Tibial artery (tissue), 4 donors: Measurements from ENCODE around the gene PKD1L1.
A peak's percentile ranks its signal among the peaks of the same experiment; 100 is the strongest.
"Not testable (repeated sequence)": the region's sequence is repeated elsewhere in the genome, so short reads cannot be mapped to it uniquely, and the experiment has no call there.

Experiments
- DNase-seq, 2 donors: peaks; one replicate each; pipeline ENCODE4 v3.0.0-alpha.2; 2019
- H3K27ac ChIP-seq, 2 donors: fragments of 200-600 bp; sonication (generic) in 1 of 2; 1 replicate in 1 of 2; 2 replicates in 1 of 2; pipeline ENCODE4 v1.5.1; 2018 to 2019; ENCODE audit warnings: mild to moderate bottlenecking in 1 of 2
- H3K27me3 ChIP-seq, 2 donors: fragments of 200-600 bp; sonication (generic) in 1 of 2; one replicate each; pipeline versions ENCODE4 v1.5.1 to v1.6.0; 2016 to 2019
- H3K36me3 ChIP-seq, 3 donors: fragments of 200-600 bp; sonication (generic) in 2 of 3; one replicate each; pipeline ENCODE4 v1.5.1; 2016 to 2019; ENCODE audit warnings: mild to moderate bottlenecking in 2 of 3
- H3K4me1 ChIP-seq, 4 donors: fragments of 200-600 bp; sonication (generic) in 2 of 4; 1 replicate in 3 of 4; 2 replicates in 1 of 4; pipeline ENCODE4 v1.5.1; 2016 to 2019
- H3K4me3 ChIP-seq, 2 donors: fragments of 200-600 bp; sonication (generic) in 1 of 2; 1 replicate in 1 of 2; 2 replicates in 1 of 2; pipeline ENCODE4 v1.5.1; 2018 to 2019; ENCODE audit warnings: mild to moderate bottlenecking in 2 of 2
- H3K9me3 ChIP-seq, 3 donors: fragments of 200-600 bp; sonication (generic) in 1 of 3; one replicate each; pipeline ENCODE4 v1.5.1; 2016 to 2019
- CTCF ChIP-seq, 2 experiments: fragments of 200-600 bp in 1 of 2; fragments of 450-650 bp in 1 of 2; IDR thresholded peaks; one replicate each; pipeline ENCODE4 v1.5.1; 2017 to 2019; ENCODE audit warnings: antibody characterized with exemption in 2 of 2, mild to moderate bottlenecking in 1 of 2, moderate library complexity in 1 of 2
- intact Hi-C: fragments of 100-400 bp; cut with DNase I; formaldehyde crosslinking; loops from one replicate; pipeline ENCODE4 v1.15.0; 2023; ENCODE audit warnings: low total_unique reads

PKD1L1 gene

GRCh38 chr7:47988496-47989386 is 40.5 kb upstream of the PKD1L1 start:
- no peak overlapping the region for H3K4me3 ChIP-seq
- DNase-seq = no peak
- no peak for TF ChIP-seq CTCF (IDR thresholded peaks at IDR 0.05)

GRCh38 chr7:47982610-47983009 is 34.3 kb upstream of the PKD1L1 start:
- H3K4me3 ChIP-seq = no peak overlapping the region
- TF ChIP-seq CTCF (IDR thresholded peaks at IDR 0.05) = no peak
- peaks cover 6 to 12% (median 10%) of the 10 kb centered on the region in 4 donors for H3K4me1 ChIP-seq
- peaks cover 3 to 6% (median 5%) of the 10 kb centered on the region in 3 donors for H3K36me3 ChIP-seq
- H3K9me3 ChIP-seq = no peaks in the 10 kb centered on the region
- H3K27me3 ChIP-seq = no peaks in the 10 kb centered on the region
- intact Hi-C loops = no loop called here
- DNase-seq = no peak
- H3K27ac ChIP-seq = no peak overlapping the region

More at GRCh38 chr7:47988496-47989386, 40.5 kb upstream of the PKD1L1 start:
- Histone ChIP-seq H3K27ac (no peak overlapping the region), H3K36me3 (no peaks in the 10 kb centered on the region), H3K4me1 (peaks cover 0 to 6% (median 0%) of the 10 kb centered on the region in 4 donors), H3K9me3 (no peaks in the 10 kb centered on the region), H3K27me3 (no peaks in the 10 kb centered on the region)
- intact Hi-C loops = no loop called here

- intact Hi-C loops, H3K4me3 ChIP-seq: not testable (repeated sequence)
- peaks cover 23 to 26% (median 25%) of the 10 kb centered on the region in 3 donors for H3K36me3 ChIP-seq
Measured at GRCh38 chr7:47980648-47981047, 32.4 kb upstream of the PKD1L1 start.

GRCh38 chr7:47979832-47980181 is 31.5 kb upstream of the PKD1L1 start:
- Histone ChIP-seq H3K36me3 (peaks cover 31 to 34% (median 33%) of the 10 kb centered on the region in 3 donors), H3K27ac (peak overlapping the region; percentile 90 to 94), H3K27me3 (no peaks in the 10 kb centered on the region), H3K4me1 (peaks cover 6 to 18% (median 11%) of the 10 kb centered on the region in 4 donors), H3K9me3 (no peaks in the 10 kb centered on the region), H3K4me3 (peak overlapping the region; percentile 81 to 87)
- intact Hi-C loops = no loop called here
- DNase-seq = no peak
- no peak for TF ChIP-seq CTCF (IDR thresholded peaks at IDR 0.05)

More at GRCh38 chr7:47980648-47981047, 32.4 kb upstream of the PKD1L1 start:
- not testable (repeated sequence) for H3K27ac ChIP-seq, H3K9me3 ChIP-seq, DNase-seq, H3K27me3 ChIP-seq
- peaks cover 6 to 18% (median 11%) of the 10 kb centered on the region in 4 donors for H3K4me1 ChIP-seq

- Histone ChIP-seq H3K4me3 (peak within 1 kb of the TSS; percentile 81 to 87), H3K36me3 (peaks cover 37 to 39% (median 38%) of the 10 kb centered on the region in 3 donors), H3K27ac (peak within 1 kb of the TSS; percentile 90 to 94), H3K4me1 (peaks cover 6 to 18% (median 11%) of the 10 kb centered on the region in 4 donors), H3K27me3 (no peaks in the 10 kb centered on the region), H3K9me3 (no peaks in the 10 kb centered on the region)
- intact Hi-C loops = no loop called here
- TF ChIP-seq CTCF (IDR thresholded peaks at IDR 0.05) = no peak
- peak; percentile 91 to 94 for DNase-seq
Measured at GRCh38 chr7:47979145-47979831, 31.0 kb upstream of the PKD1L1 start, which contains the start of gene HUS1. TSS of gene HUS1 (minus strand) at chr7:47979615. CDS start at chr7:47979519, 96 bp downstream.

- Histone ChIP-seq H3K36me3 (peaks cover 42 to 45% (median 43%) of the 10 kb centered on the region in 3 donors), H3K27me3 (no peaks in the 10 kb centered on the region), H3K27ac (peak overlapping the region; percentile 90 to 94), H3K4me1 (peaks cover 6 to 18% (median 11%) of the 10 kb centered on the region in 4 donors), H3K4me3 (peak overlapping the region; percentile 81 to 87), H3K9me3 (no peaks in the 10 kb centered on the region)
- no peak for TF ChIP-seq CTCF (IDR thresholded peaks at IDR 0.05)
- no peak for DNase-seq
- intact Hi-C loops = no loop called here
Measured at GRCh38 chr7:47978790-47979144, 30.5 kb upstream of the PKD1L1 start.
